ENCODE measurements around the gene ZNF460. TPM values are rescaled to one million over a fixed set of nuclear protein-coding genes. Genes with fewer than 3 reads are reported as not detected.

ZNF460 gene
- total RNA-seq, 1 experiment from 2014 or later: 39.5 TPM

GRCh38 chr19:57319869-57320179 is 39.5 kb downstream of the ZNF460 start:
- no peak for DNase-seq
- Histone ChIP-seq H3K4me2 (ENCODE audit: low read length) (peak overlapping the region; percentile 94), H3F3A (ENCODE audit: low read length, unreplicated experiment) (no peaks in the 10 kb centered on the region), H3K9ac (ENCODE audit: low read length) (peak overlapping the region; percentile 94), H3K79me2 (ENCODE audit: low read length) (peaks cover 33% of the 10 kb centered on the region), H4K20me1 (ENCODE audit: low read length) (no peaks in the 10 kb centered on the region), H2AFZ (ENCODE audit: low read length) (peak overlapping the region; percentile 85), H3K27ac (ENCODE audit: low read length) (peak overlapping the region; percentile 19; the same call in 1 of the 2 replicates), H3K9me3 (ENCODE audit: low read length) (no peaks in the 10 kb centered on the region), H3K27me3 (ENCODE audit: low read length) (0 out of 2 replicates have a peak, but pooled peaks cover 6% of the 10 kb centered on the region), H3K4me1 (ENCODE audit: insufficient read depth, low read length) (peaks cover 23% of the 10 kb centered on the region), H3K4me3 (ENCODE audit: low read length) (peak overlapping the region; percentile 88), H3K9me2 (replicated peaks; ENCODE audit: low read length) (no peaks in the 10 kb centered on the region), H3K36me3 (ENCODE audit: low read depth, low read length) (peaks cover 14% of the 10 kb centered on the region)
- CTCF ChIA-PET: no interaction called here
- TF ChIP-seq EZH2 (IDR thresholded peaks at IDR 0.05; ENCODE audit: low read length, unreplicated experiment) (no peak), EZH2phosphoT487 (IDR thresholded peaks at IDR 0.05; ENCODE audit: borderline replicate concordance, low read length) (no peak)
- TF ChIP-seq, protein P1, sequence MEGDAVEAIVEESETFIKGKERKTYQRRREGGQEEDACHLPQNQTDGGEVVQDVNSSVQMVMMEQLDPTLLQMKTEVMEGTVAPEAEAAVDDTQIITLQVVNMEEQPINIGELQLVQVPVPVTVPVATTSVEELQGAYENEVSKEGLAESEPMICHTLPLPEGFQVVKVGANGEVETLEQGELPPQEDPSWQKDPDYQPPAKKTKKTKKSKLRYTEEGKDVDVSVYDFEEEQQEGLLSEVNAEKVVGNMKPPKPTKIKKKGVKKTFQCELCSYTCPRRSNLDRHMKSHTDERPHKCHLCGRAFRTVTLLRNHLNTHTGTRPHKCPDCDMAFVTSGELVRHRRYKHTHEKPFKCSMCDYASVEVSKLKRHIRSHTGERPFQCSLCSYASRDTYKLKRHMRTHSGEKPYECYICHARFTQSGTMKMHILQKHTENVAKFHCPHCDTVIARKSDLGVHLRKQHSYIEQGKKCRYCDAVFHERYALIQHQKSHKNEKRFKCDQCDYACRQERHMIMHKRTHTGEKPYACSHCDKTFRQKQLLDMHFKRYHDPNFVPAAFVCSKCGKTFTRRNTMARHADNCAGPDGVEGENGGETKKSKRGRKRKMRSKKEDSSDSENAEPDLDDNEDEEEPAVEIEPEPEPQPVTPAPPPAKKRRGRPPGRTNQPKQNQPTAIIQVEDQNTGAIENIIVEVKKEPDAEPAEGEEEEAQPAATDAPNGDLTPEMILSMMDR (conservative IDR thresholded peaks at IDR 0.05; ENCODE audit: low read depth, low read length): no peak
- intact Hi-C loops (cut with micrococcal nuclease): loop anchor here (1.0 kb wide), 2 partner anchors 41 to 43 kb away; partner anchors contain the start of genes TRAPPC2B and ZNF547
- peak; percentile 12; the same call in 1 of the 2 replicates for ATAC-seq
- POLR2A ChIA-PET (ENCODE audit: unreplicated experiment): no interaction called here
- BruUV-seq (replicated peaks): TSS peak; percentile 100

GRCh38 chr19:57320180-57321084 is 40.1 kb downstream of the ZNF460 start, which contains the start of gene ZNF543:
TSS of gene ZNF543 (plus strand) at chr19:57320472. CDS start at chr19:57320854, 382 bp downstream.
- Histone ChIP-seq H3K4me1 (ENCODE audit: insufficient read depth, low read length) (peaks cover 23% of the 10 kb centered on the region), H3K4me2 (ENCODE audit: low read length) (peak within 1 kb of the TSS; percentile 94), H3K4me3 (ENCODE audit: low read length) (peak within 1 kb of the TSS; percentile 88), H3K27ac (ENCODE audit: low read length) (peak within 1 kb of the TSS; percentile 19; the same call in 1 of the 2 replicates), H3K36me3 (ENCODE audit: low read depth, low read length) (peaks cover 20% of the 10 kb centered on the region), H3F3A (ENCODE audit: low read length, unreplicated experiment) (no peaks in the 10 kb centered on the region), H4K20me1 (ENCODE audit: low read length) (no peaks in the 10 kb centered on the region), H3K27me3 (ENCODE audit: low read length) (0 out of 2 replicates have a peak, but pooled peaks cover under 1% of the 10 kb centered on the region), H3K9me2 (replicated peaks; ENCODE audit: low read length) (no peaks in the 10 kb centered on the region), H2AFZ (ENCODE audit: low read length) (peak within 1 kb of the TSS; percentile 87), H3K79me2 (ENCODE audit: low read length) (peaks cover 33% of the 10 kb centered on the region), H3K9me3 (ENCODE audit: low read length) (no peaks in the 10 kb centered on the region), H3K9ac (ENCODE audit: low read length) (peak within 1 kb of the TSS; percentile 94)
- CTCF ChIA-PET: no interaction called here
- intact Hi-C loops (cut with micrococcal nuclease): loop anchor here (1.0 kb wide), 2 partner anchors 41 to 43 kb away; partner anchors contain the start of genes TRAPPC2B and ZNF547
- DNase-seq: peak; percentile 98
- POLR2A ChIA-PET (ENCODE audit: unreplicated experiment): no interaction called here
- TSS peak; percentile 59 for BruUV-seq (replicated peaks)
- no peak for TF ChIP-seq EZH2 (IDR thresholded peaks at IDR 0.05; ENCODE audit: low read length, unreplicated experiment)
- TF ChIP-seq EZH2phosphoT487 (IDR thresholded peaks at IDR 0.05; ENCODE audit: borderline replicate concordance, low read length): no peak
- TF ChIP-seq, protein P1 (conservative IDR thresholded peaks at IDR 0.05; ENCODE audit: low read depth, low read length): no peak
- peak; percentile 99 for ATAC-seq

Data from PC-3 (cell line).